GM23248 (cell line): ENCODE results near the gene ATP10D. TPM values are rescaled to one million over a fixed set of nuclear protein-coding genes. Genes with fewer than 3 reads are reported as not detected.

ENCODE experiments used
- DNase-seq: peaks from one replicate; pipeline ENCODE4 v3.0.0-alpha.2; 2015
- H2AFZ ChIP-seq: fragments of 200-600 bp; sonication (generic); 2 replicates; pipeline ENCODE4 v1.6.1; 2016; ENCODE audit warnings: antibody characterized with exemption
- H3F3A ChIP-seq: fragments of 200-600 bp; sonication (generic); 2 replicates; pipeline ENCODE4 v1.6.1; 2016; ENCODE audit warnings: mild to moderate bottlenecking, antibody characterized with exemption, mixed run types; ENCODE audit not compliant: insufficient read depth
- H3K27ac ChIP-seq: fragments of 200-600 bp; sonication (generic); 2 replicates; pipeline ENCODE4 v1.5.1; 2016; ENCODE audit warnings: mild to moderate bottlenecking
- H3K27me3 ChIP-seq: fragments of 200-600 bp; sonication (generic); replicated peaks from 2 replicates; pipeline ENCODE4 v1.6.1; 2016; ENCODE audit warnings: mild to moderate bottlenecking; ENCODE audit not compliant: insufficient read depth
- H3K36me3 ChIP-seq: fragments of 200-600 bp; sonication (generic); 2 replicates; pipeline ENCODE4 v1.6.1; 2016; ENCODE audit warnings: low read depth, mild to moderate bottlenecking
- H3K4me1 ChIP-seq: fragments of 200-600 bp; sonication (generic); 2 replicates; pipeline ENCODE4 v1.6.1; 2016; ENCODE audit warnings: mild to moderate bottlenecking; ENCODE audit not compliant: insufficient read depth
- H3K4me2 ChIP-seq: fragments of 200-600 bp; sonication (generic); one replicate; pipeline ENCODE4 v1.6.1; 2016; ENCODE audit warnings: mild to moderate bottlenecking; ENCODE audit not compliant: unreplicated experiment
- H3K4me3 ChIP-seq: fragments of 200-600 bp; sonication (generic); 2 replicates; pipeline ENCODE4 v1.5.1; 2016; ENCODE audit warnings: mild to moderate bottlenecking
- H3K79me2 ChIP-seq: fragments of 200-600 bp; sonication (generic); 2 replicates; pipeline ENCODE4 v1.6.1; 2016; ENCODE audit warnings: mild to moderate bottlenecking; ENCODE audit not compliant: insufficient read depth
- H3K9ac ChIP-seq: fragments of 200-600 bp; sonication (generic); 2 replicates; pipeline ENCODE4 v1.6.1; 2016; ENCODE audit warnings: mild to moderate bottlenecking
- H3K9me2 ChIP-seq: fragments of 200-600 bp; sonication (generic); 2 replicates; pipeline ENCODE4 v1.6.1; 2016; ENCODE audit warnings: mixed run types, mild to moderate bottlenecking, moderate library complexity; ENCODE audit not compliant: insufficient read depth
- H3K9me3 ChIP-seq: fragments of 200-600 bp; sonication (generic); one replicate; pipeline ENCODE4 v1.6.1; 2017; ENCODE audit warnings: low read depth
- H4K20me1 ChIP-seq: fragments of 200-600 bp; sonication (generic); 2 replicates; pipeline ENCODE4 v1.6.0; 2016; ENCODE audit not compliant: insufficient read depth
- EZH2 ChIP-seq: fragments of 200-600 bp; sonication (generic); IDR thresholded peaks from 2 replicates; pipeline ENCODE4 v1.6.1; 2018; ENCODE audit warnings: antibody characterized with exemption, mild to moderate bottlenecking; ENCODE audit not compliant: insufficient read depth, poor library complexity, severe bottlenecking
- EZH2phosphoT487 ChIP-seq: fragments of 200-600 bp; sonication (generic); IDR thresholded peaks from 2 replicates; pipeline ENCODE4 v1.6.1; 2018; ENCODE audit warnings: antibody characterized with exemption, moderate library complexity, mild to moderate bottlenecking, low read depth; ENCODE audit not compliant: insufficient read depth
- WGBS, 2 experiments: methylation state at CpG; one replicate each; pipeline ENCODE4 v1.1.6; 2015 to 2017; ENCODE audit warnings: low lambda C conversion rate in 2 of 2, low coverage in 1 of 2; ENCODE audit errors: missing lambda C conversion rate in 2 of 2; 5-methylcytosine and 5-hydroxymethylcytosine counted together
- in situ Hi-C: fragments of 300-500 bp; cut with MboI; formaldehyde crosslinking; loops from 2 replicates; pipeline ENCODE4 v1.15.0; 2020
- polyA plus RNA-seq: library from polyadenylated mRNA; unstranded; fragments of >200 nt; fragmentation: Nextera tagmentation; extraction: Ambion mirVana; gene quantifications from 2 replicates; pipeline ENCODE4 v1.2.1, GENCODE V29; 2016
- total RNA-seq: library from RNA; depleted of rRNA; stranded (reverse); fragments of >200 nt; shearing (Covaris generic); gene quantifications from 2 replicates; pipeline ENCODE4 v1.2.3, GENCODE V29; 2014

ATP10D gene
- total and polyA plus RNA-seq, 2 experiments from 2014 or later: 34.9 to 45.4 TPM

DNA sequence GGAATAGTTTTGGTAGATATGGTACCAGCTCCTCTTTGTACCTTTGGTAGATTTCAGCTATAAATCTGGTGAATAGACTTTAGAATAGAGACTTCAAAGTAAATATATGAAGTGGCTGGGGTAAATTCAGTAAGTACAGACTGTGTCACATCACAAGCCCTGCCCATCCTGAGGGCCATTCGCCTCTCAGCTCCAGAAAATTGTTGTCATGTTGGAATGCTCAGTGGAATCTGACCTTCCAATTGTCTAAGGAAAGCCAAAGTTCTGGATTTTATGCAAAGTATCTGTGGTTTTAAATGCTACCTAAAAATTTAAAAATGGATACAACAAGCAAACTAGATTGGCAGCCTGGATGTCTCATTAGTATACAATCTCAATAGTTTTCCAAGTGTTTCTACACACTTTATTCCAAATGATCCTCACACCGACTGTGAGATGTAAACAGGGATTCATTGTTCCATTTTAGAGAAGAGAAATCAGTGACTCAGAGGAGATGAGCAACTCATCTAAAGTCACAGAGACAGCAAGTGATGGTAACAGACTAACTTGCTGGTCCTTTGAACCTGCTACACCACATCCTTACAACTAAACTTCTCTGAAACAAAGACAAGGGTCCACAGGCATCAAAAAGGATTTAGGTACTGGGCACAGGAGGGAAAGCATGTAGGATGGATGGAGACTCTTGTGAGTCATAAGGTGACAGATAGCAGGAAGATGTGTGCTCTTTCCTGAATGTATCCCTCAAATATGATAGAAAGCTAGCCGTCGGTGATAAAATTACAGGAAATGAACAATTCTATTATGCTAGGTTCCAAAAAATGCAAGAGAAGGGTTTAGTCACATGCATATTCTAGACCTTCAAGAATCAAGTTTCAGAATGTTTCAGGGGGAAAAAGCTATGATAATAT is 127.3 kb downstream of the ATP10D start:
- Histone ChIP-seq H3K27me3 (no peaks in the 10 kb centered on the region), H4K20me1 (no peaks in the 10 kb centered on the region), H3K9me2 (peaks cover 7% of the 10 kb centered on the region; the same call in 1 of the 2 replicates), H3K9me3 (no peaks in the 10 kb centered on the region), H3K4me2 (peak overlapping the region; percentile 63), H3F3A (peaks cover 28% of the 10 kb centered on the region), H3K36me3 (no peaks in the 10 kb centered on the region), H3K4me1 (peaks cover 26% of the 10 kb centered on the region), H2AFZ (peak overlapping the region; percentile 16), H3K79me2 (no peaks in the 10 kb centered on the region), H3K27ac (peak overlapping the region; percentile 40), H3K4me3 (peak overlapping the region; percentile 10; the same call in 1 of the 2 replicates), H3K9ac (no peak overlapping the region)
- in situ Hi-C loops: no loop called here
- WGBS, 2 experiments: 28 to 30% methylated on average over 4 of the region's 4 CpGs
- peak; percentile 58 for DNase-seq
- TF ChIP-seq EZH2phosphoT487 (no peak), EZH2 (no peak)

DNA sequence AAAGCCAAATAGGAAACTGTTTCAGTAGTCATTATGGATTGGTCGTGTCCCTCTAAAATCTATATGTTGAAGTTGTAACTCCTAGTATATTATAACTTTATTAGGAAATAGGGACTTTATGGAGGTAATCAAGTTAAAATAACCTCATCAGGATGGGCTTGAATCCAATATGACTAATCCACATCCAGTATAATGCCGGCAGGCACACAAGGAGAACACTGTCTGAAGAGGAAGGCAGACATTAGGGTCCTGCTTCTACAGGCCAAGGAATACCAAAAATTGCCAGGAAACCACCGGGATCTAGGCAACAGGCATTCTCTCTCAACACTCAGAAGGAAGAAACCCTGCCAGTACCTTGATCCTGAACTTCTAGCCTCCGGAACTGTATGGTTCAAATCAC is 130.3 kb downstream of the ATP10D start:
- H2AFZ ChIP-seq: peak overlapping the region; percentile 12; the same call in 1 of the 2 replicates
- no peak overlapping the region for H3K9ac ChIP-seq
- H3K27me3 ChIP-seq: no peaks in the 10 kb centered on the region
- no peaks in the 10 kb centered on the region for H3K9me3 ChIP-seq
- DNase-seq: peak; percentile 60
- no peaks in the 10 kb centered on the region for H3K79me2 ChIP-seq
- H3K4me1 ChIP-seq: peaks cover 26% of the 10 kb centered on the region
- H3K4me3 ChIP-seq: no peak overlapping the region
- H3F3A ChIP-seq: peaks cover 24% of the 10 kb centered on the region
- 43 to 49% methylated on average over 4 of the region's 4 CpGs for WGBS, 2 experiments
- TF ChIP-seq EZH2 (no peak), EZH2phosphoT487 (no peak)
- in situ Hi-C loops: no loop called here
- H3K36me3 ChIP-seq: no peaks in the 10 kb centered on the region
- H3K27ac ChIP-seq: no peak overlapping the region
- H4K20me1 ChIP-seq: no peaks in the 10 kb centered on the region
- H3K4me2 ChIP-seq: no peak overlapping the region
- H3K9me2 ChIP-seq: peaks cover 5% of the 10 kb centered on the region; the same call in 1 of the 2 replicates

DNA sequence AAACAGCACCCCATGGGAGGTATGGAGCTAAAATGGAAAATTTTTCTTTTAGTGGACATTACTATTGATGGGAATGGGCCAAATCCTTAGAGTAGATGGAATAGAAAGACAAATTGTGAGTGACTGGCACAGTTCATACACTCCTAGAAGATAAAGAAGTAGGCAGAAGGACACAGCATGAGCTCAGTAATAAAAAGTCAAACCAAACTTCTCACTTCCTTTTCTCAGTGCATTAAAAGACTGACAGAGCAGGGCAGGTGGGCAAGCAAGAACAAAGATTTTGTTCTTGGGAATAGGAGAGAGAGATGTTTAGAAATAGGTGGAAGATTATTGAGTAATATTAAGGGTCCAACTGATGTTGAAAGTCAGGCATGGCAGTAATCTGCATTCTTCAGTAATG is 132.5 kb downstream of the ATP10D start:
- H3K27ac ChIP-seq: no peak overlapping the region
- peaks cover 7% of the 10 kb centered on the region for H3F3A ChIP-seq
- TF ChIP-seq EZH2phosphoT487: no peak
- no peak for TF ChIP-seq EZH2
- peaks cover 13% of the 10 kb centered on the region for H3K4me1 ChIP-seq
- H4K20me1 ChIP-seq: no peaks in the 10 kb centered on the region
- H3K9ac ChIP-seq: no peak overlapping the region
- H3K4me3 ChIP-seq: no peak overlapping the region
- in situ Hi-C loops: no loop called here
- no peak overlapping the region for H3K4me2 ChIP-seq
- H3K9me3 ChIP-seq: no peaks in the 10 kb centered on the region
- no peaks in the 10 kb centered on the region for H3K27me3 ChIP-seq
- no peak for DNase-seq
- no peak overlapping the region for H2AFZ ChIP-seq
- no peaks in the 10 kb centered on the region for H3K79me2 ChIP-seq
- no peaks in the 10 kb centered on the region; the same call in 1 of the 2 replicates for H3K9me2 ChIP-seq
- no peaks in the 10 kb centered on the region for H3K36me3 ChIP-seq

DNA sequence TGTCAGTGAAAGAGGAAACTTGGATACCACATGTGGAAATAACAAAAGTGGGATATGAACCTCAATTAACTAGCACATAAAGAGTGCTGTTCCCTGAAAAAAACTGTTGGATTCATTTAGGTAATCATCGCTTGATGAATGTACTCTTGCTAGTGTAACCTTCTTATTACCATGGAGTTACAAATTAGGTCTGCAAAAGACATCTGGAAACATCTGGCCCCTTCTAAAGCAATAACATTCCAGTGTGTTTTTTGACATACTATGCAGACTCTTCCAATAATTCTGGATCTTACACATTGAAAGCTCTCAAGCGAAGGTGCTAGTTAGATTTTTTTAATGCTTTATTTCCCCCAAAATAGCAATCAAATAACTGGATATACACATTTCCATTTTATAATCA is 134.6 kb downstream of the ATP10D start:
- no peaks in the 10 kb centered on the region for H3K36me3 ChIP-seq
- H3K27ac ChIP-seq: no peak overlapping the region
- 62 to 65% methylated on average over 2 of the region's 2 CpGs for WGBS, 2 experiments

More for the DNA sequence above, 134.6 kb downstream of the ATP10D start:
- no peak overlapping the region for H3K4me3 ChIP-seq
- in situ Hi-C loops: no loop called here
- H3K4me1 ChIP-seq: peaks cover 19% of the 10 kb centered on the region
- H3K9me3 ChIP-seq: no peaks in the 10 kb centered on the region
- H4K20me1 ChIP-seq: no peaks in the 10 kb centered on the region
- TF ChIP-seq EZH2 (no peak), EZH2phosphoT487 (no peak)
- H3K9me2 ChIP-seq: no peaks in the 10 kb centered on the region; the same call in 1 of the 2 replicates
- H2AFZ ChIP-seq: no peak overlapping the region
- H3K79me2 ChIP-seq: no peaks in the 10 kb centered on the region
- no peaks in the 10 kb centered on the region for H3K27me3 ChIP-seq
- DNase-seq: no peak
- H3F3A ChIP-seq: peaks cover 13% of the 10 kb centered on the region; the same call in 1 of the 2 replicates
- H3K4me2 ChIP-seq: no peak overlapping the region
- H3K9ac ChIP-seq: no peak overlapping the region
